ENCODE data around the gene MGLL.

Gene MGLL

DNA sequence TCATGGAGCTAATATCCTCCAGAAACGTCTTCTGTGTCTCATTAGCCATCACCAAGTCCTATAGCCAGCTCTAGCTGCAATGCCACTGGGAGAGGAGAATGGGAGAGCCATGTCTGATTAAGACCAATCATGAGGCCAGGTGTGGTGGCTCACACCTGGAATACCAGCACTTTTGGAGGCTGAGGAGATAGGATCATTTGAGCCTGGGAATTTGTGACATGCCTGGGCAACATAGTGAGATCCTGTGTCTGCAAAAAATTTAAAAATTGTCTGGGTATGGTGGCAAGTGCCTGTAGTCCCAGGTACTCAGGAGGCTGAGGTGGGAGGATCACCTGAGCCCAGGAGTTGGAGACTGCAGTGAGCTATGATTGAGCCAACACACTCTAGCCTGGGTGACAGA is 13.1 kb downstream of the MGLL start:
- no peak for DNase-seq

DNA sequence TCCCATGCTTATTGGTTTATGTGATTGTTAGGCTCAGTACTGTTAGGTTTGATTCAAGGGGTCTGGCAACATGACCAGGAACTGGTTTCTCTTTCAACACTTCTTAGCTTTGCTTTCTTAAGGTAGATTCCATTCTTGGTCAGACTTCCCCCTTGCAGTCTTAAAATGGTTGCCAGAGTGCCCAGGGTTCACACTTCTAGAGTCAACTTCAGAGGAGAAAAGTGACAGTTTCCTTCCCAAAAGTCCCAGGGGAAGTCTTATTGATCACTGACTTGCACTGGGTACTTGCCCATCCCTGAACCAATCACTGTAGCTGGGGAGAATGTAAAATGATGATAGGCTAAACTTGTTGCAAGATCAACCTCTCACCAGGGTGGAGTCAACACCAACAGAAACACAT is 14.1 kb downstream of the MGLL start:
- no peak for DNase-seq

DNA sequence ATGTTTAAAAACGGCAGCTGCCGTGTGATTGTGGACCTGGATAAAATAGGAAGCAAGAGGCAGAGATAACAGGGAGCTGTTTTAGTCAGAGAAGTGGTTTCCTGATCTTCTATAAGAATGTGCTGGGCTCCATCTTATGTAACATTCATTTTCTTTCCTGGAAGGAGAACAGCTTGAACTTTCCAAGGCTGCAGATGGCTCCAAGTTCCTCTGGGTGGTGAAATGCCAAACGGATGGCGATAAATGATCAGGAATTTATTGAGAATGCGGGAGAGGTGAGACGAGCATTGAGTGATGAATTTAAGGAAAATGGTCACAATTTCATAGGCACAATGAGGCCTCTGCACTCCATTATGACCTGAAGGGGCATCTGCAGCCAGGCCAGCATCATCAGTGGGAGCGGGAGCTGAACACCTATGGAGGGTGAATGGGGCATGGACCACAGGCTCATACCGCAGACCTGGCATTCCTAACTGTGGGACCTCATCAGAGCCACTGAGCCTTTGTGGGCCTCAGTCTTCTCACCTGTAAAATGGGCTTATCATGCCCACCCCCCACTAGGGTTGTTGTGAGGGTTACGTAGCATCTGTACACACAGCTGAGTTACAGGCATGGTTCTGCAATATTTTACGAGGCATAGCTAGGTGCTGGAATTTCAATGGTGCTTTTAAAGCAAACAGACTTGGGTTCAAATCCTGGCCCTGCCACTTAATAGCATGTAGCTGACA is 17.1 kb downstream of the MGLL start:
- DNase-seq: no peak

DNA sequence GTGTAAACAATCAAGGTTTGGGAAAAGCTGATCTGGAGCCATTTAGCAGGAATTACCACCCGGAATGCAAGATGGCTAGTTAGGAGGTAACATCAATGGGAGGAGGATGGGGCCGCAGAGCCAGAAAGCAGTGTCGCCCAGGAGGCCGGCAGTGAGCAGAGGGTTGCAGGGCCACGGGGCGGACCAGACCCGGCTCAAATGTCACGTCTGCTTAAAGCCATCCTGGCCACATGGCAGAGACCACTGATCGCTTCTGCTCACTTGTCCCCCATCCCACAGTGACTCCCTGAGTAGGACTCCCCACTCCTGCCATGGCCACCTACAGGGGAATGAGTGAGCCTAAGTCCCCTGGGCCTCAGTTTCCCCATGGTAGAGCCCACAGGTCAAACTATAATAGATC is 18.2 kb downstream of the MGLL start:
- DNase-seq: no peak

- DNase-seq: no peak
Measured at GRCh38 chr3:127803619-127804018, 18.7 kb downstream of the MGLL start.

- DNase-seq: no peak
Measured at GRCh38 chr3:127802606-127803005, 19.7 kb downstream of the MGLL start.

GRCh38 chr3:127801731-127802313 is 20.5 kb downstream of the MGLL start:
- DNase-seq: no peak

DNA sequence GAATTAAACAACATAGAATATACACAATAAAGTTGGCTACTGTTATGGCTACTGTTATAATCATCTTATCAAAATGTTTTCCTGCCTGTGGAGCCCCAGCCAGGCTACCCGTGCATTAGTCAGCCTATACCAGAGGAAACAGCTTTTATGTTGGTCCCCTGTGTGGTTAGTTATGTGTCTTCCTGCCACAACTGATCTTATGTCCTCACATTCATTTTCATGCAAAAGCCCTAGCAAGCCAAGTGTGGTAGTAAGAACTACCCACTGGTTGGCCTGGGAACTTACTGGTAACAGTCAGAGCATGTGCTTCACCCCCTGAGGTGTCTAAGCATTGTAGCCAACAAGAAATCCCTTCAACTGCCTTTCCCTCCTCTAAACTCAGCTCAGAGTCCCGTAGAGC is 21.8 kb downstream of the MGLL start:
- peak; percentile 66 for DNase-seq

GRCh38 chr3:127799476-127800222 is 22.7 kb downstream of the MGLL start:
- no peak for DNase-seq

GRCh38 chr3:127798716-127799115 is 23.6 kb downstream of the MGLL start:
- no peak for DNase-seq

GRCh38 chr3:127796831-127797150 is 25.5 kb downstream of the MGLL start:
- no peak for DNase-seq

GRCh38 chr3:127796045-127796830 is 26.1 kb downstream of the MGLL start:
- no peak for DNase-seq

GRCh38 chr3:127794972-127795371 is 27.3 kb downstream of the MGLL start:
- DNase-seq: no peak

DNA sequence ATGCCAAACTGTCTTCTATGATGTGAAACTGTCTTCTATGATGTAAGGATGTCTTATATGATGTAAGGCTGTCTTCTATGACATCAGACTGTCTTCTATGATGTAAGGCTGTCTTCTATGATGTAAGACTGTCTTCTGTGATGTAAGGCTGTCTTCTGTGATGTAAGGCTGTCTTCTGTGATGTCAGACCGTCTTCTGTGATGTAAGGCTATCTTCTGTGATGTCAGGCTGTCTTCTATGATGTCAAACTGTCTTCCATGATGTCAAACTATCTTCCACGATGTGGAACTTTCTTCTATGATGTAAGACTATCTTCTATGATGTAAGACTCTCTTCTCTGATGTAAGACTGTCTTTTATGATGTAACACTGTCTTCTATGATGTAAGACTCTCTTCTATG is 27.9 kb downstream of the MGLL start:
- DNase-seq: no peak

DNA sequence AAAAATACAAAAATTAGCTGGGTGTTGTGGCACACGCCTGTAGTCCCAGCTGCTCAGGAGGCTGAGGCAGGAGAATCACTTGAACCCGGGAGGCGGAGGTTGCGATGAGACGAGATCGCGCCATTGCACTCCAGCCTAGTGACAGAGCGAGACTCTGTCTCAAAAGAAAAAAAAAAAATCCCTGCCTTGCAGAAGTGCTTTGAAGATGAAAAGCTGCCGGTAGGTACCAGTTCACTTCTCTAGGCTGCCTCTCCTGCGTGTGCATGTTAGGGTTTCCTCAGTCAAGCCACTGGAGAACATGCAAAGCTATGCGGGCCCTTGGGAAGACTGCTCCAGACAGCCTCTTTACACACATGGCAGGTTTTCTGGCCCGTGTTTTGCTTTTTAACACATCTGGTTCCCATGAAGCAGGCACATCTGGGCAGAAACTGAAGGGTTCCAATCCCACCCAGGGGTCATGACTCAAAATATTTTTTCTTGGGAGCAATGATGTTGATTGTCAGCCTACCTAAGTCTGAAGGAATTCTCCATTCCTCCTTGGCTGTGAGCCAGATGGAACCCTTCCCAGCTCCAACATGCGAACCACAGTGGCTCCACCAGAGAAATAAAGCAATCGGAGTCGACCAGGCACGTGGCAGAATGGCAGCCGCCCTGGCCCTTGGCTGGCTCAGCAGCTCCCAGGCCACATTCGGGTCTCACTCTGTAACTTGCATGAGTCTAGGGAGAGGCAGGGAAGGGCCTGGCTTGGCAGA is 29.6 kb downstream of the MGLL start:
- no peak for DNase-seq

- peak; percentile 19 for DNase-seq
Measured at GRCh38 chr3:127791221-127791913, 30.9 kb downstream of the MGLL start.

- DNase-seq: no peak
Measured at GRCh38 chr3:127790882-127791183, 31.5 kb downstream of the MGLL start.

- no peak for DNase-seq
Measured at GRCh38 chr3:127789990-127790881, 32.1 kb downstream of the MGLL start.

- DNase-seq: no peak
Measured at GRCh38 chr3:127789051-127789450, 33.3 kb downstream of the MGLL start.

GRCh38 chr3:127788451-127788909 is 33.8 kb downstream of the MGLL start:
- DNase-seq: no peak
